NCI-H345 (cell line): Measurements from ENCODE around the gene RPTOR.
"Not testable (repeated sequence)": the region's sequence is repeated elsewhere in the genome, so short reads cannot be mapped to it uniquely, and the experiment has no call there.

Source experiments
- DNase-seq: peaks from one replicate; lab custom pipeline; 2025; lab: John Stamatoyannopoulos, UW

RPTOR gene

DNA sequence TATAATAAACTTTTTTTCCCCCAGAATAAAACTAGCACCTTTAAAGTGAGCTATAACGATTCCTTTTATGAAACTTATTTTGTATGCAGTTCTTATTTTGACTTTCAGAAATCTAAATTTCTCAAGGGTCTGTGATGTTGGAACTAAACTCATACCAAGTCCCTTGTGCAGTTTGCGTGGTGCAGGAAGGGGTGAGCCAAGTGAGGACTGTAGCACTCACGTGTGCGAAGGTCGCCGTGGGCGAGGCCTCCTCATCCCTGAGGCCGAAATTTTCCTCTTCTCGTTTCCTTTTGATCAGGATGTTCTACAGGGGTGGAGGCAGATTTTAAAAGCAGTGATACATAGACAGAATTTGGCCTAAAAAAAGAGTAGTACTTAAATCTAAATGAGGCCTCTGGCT is 73.7 kb downstream of the RPTOR start:
- no peak for DNase-seq

GRCh38 chr17:80619535-80620235 is 75.0 kb downstream of the RPTOR start:
- DNase-seq: no peak

- DNase-seq: no peak
Observed at GRCh38 chr17:80621335-80621996, 76.8 kb downstream of the RPTOR start.

DNA sequence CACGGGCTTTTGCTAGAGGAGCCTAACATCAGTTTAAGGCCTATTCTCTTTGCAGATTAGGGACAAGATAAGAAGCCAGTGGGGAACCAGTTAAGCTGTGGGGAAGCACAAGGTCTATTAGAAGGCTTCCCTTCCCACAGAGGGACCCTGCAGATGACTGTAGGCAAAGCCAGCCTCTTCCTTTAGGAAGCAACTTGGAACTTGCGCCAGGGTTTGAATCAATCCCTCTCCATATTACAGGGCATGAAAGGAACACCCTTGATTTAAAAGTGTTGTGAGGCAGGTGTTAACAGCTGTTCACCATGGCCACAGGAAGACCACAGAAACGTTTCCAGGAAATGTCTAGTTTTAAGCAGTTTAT is 77.3 kb downstream of the RPTOR start:
- peak; percentile 24 for DNase-seq

- DNase-seq: no peak
Observed at GRCh38 chr17:80624864-80625263, 80.2 kb downstream of the RPTOR start.

- no peak for DNase-seq
Observed at GRCh38 chr17:80625627-80626026, 81.0 kb downstream of the RPTOR start.

DNA sequence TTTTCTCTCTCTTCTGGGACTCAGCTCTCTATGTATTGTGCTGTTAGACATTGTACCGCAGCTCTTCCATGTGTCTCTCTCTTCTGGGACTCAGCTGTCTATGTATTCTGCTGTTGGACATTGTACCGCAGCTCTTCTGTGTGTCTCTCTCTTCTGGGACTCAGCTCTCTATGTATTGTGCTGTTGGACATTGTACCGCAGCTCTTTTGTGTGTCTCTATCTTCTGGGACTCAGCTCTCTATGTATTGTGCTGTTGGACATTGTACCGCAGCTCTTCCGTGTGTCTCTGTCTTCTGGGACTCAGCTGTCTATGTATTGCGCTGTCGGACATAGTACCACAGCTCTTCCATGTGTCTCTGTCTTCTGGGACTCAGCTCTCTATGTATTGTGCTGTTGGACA is 84.2 kb downstream of the RPTOR start:
- not testable (repeated sequence) for DNase-seq

- no peak for DNase-seq
Observed at GRCh38 chr17:80629298-80630028, 84.8 kb downstream of the RPTOR start.

- no peak for DNase-seq
Observed at GRCh38 chr17:80630560-80631120, 86.0 kb downstream of the RPTOR start.

GRCh38 chr17:80631142-80632045 is 86.8 kb downstream of the RPTOR start:
- no peak for DNase-seq

DNA sequence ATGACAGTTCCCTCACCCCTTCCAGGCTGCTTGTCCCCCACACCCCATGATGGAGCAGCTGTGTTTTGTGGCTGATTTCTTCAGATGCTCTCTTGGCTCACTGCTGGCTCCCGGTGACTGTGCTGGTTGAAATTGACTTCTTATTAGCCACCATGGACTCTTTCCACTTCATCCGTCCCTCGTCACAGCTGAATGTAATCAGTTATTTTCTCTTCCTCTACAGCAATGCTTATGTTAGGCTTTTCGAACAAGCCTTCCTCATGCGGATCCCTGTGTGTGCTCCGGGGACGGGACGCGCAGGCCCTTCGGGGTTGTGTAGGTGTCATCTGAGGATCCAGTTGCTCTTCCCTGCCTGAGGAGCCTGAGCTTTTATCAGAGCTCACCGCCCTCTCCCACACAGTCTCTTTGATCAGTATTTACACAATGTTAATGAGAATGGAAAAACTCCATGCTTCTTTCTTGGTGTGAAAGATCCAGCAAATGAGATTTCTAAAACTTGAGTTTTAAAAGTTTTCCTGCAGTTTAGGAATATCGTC is 87.5 kb downstream of the RPTOR start:
- DNase-seq: no peak

- peak; percentile 42 for DNase-seq
Observed at GRCh38 chr17:80633207-80633606, 88.6 kb downstream of the RPTOR start.

GRCh38 chr17:80633994-80634566 is 89.4 kb downstream of the RPTOR start:
- no peak for DNase-seq

DNA sequence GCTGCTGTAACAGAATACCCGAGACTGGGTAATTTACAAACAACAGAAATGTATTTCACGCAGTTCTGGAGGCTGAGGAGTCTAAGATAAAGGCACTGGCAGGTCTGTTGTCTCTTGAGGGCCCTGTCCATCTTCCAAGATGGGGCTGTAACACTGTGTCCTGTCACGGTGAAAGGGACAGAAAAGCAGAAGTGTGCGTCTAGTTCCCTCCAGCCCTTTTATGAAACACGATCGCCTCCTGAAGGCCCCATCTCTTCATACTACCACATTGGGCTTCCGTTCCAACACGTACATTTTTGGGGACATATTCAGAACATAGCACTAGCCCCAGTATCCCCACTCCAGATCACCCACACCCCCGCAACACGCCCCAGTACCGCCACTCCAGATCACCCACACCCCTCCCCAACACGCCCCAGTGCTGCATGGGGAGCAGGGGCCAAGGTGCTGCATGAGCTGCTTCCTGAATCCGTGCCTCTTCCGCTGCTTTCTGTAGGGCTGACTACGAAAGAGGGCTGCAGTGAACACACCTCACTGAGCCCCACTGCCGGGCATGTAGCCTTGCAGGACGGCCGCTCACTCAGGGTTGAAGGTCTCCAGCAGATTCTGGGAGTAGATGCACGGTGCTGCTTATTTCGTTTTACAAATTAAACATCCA is 91.9 kb downstream of the RPTOR start:
- no peak for DNase-seq

DNA sequence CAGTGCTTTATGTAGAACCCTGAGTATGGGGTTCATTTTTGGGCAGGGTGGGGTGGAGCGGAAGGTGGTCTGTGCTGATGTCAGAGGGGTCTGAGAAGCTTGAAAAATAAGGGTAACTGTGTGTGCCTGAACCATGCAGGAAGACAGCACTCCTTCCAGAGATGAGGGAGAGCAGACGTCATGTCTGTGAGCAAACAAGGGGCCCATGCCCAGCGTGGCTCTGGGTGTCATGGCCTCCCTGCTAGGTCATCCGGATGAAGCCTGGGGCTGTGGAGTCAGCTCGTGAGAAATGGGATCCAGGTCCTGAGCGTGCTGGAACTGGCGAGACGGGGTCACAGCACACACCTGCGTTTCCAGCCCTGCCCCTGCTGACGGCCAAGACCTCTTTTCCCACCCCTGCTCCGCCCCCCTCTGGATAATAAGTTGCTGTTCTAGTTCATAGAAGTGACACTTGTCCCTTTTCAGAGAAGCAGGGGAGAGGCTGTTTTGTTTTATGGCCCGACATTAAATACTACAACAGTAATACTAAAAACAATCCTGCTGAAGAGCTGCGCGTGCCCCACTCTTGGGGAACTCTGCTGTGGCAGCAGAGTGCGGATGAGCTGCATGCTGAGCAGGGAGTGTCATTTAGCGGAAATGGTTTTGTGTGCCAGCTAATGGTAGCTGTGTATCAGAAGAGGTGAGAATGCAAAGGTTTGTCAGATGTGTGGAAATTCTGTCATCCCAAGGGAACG is 92.6 kb downstream of the RPTOR start:
- DNase-seq: peak; percentile 87

DNA sequence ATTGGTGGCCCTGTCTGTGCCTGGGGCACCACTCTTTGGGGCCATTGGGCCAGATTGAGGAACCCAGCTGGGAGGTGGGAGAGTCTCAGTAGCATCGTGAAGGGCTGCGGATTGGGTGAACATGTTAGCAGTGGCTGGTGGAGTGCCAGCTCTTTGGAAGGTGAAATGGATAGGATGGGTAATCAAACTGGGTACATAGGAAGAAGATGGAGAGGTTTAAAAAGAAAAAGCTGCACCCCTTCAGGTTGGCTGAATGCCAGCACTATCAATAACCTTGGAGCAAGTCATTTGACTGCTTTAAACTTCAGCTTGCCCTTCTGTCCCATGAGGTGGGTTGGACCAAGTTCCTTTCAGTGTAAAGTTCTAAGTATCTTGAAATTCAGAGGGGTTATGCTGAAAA is 95.0 kb downstream of the RPTOR start:
- peak; percentile 61 for DNase-seq

DNA sequence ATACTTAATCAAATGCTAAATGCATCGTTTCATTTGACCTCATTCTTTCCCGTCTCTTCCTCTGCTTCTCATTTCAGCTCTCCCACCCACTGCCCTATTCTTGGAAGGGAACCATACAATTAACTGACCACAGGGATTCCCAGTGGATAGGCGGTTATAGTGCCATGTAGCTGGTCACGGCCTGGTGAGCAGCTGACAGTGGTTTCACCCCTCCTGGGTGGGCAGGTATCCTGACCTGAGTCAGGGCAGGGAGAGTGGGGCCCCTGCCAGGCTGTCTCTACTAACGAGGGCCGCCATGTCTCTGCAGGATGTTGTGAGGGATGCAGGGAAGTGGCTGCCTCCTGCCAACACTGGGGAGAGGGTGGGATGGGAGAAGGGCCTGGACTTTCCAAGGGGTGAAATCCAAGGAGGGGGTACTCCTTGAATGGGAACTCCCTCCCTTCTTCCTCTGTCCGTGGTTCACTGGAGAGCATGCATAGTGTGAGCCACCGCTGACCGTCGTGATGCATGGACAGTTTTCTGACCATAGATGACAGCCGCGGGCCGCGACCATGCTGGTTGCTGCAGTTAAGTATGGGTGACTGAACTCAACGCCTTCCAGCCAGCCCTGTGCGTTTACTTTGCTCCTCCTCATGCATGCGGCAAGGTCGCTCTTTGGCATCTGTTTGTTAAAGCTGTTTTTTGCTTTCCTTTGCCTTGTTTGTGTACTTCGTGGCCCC is 95.9 kb downstream of the RPTOR start:
- DNase-seq: no peak

- no peak for DNase-seq
Observed at GRCh38 chr17:80643326-80644099, 98.9 kb downstream of the RPTOR start.
